Stimulated activated CD4-positive, alpha-beta T cell treated with anti-CD3 and anti-CD28 coated beads, Interleukin-2, amount 100 ng/mL, for 48 hours (primary cell): ENCODE results near the gene NCR2.
"Not testable (repeated sequence)": the region's sequence is repeated elsewhere in the genome, so short reads cannot be mapped to it uniquely, and the experiment has no call there.

Source experiments
- DNase-seq, 2 donors: peaks; one replicate each; pipeline ENCODE4 v3.0.0-alpha.2; 2020

The NCR2 gene

GRCh38 chr6:41335296-41335695 is at the start of gene NCR2:
TSS of gene NCR2 (plus strand) at chr6:41335608. CDS start at chr6:41335877, 269 bp downstream.
- DNase-seq = no peak

- no peak for DNase-seq
These were observed 48.7 kb upstream of the NCR2 start, which contains the start of gene TREM1 for GRCh38 chr6:41286544-41287346. TSS of gene TREM1 (minus strand) at chr6:41286682. CDS start at chr6:41286655, 27 bp downstream.

GRCh38 chr6:41288030-41288753 is 47.2 kb upstream of the NCR2 start:
- DNase-seq = no peak

GRCh38 chr6:41288754-41289129 is 46.7 kb upstream of the NCR2 start:
- no peak for DNase-seq

- no peak for DNase-seq
These were observed 45.6 kb upstream of the NCR2 start for GRCh38 chr6:41289815-41290214.

- DNase-seq = no peak
These were observed 43.7 kb upstream of the NCR2 start for GRCh38 chr6:41291717-41292116.

- DNase-seq = no peak
These were observed 41.1 kb upstream of the NCR2 start for GRCh38 chr6:41294214-41294872.

- not testable (repeated sequence) for DNase-seq
These were observed 38.2 kb upstream of the NCR2 start for GRCh38 chr6:41297248-41297647.

- no peak for DNase-seq
These were observed 36.5 kb upstream of the NCR2 start for GRCh38 chr6:41298785-41299502.

- DNase-seq = no peak
These were observed 32.8 kb upstream of the NCR2 start for GRCh38 chr6:41302638-41303037.

- DNase-seq = peak; percentile 41 to 45
These were observed 29.1 kb upstream of the NCR2 start for GRCh38 chr6:41306187-41306854.

- no peak for DNase-seq
These were observed 20.2 kb upstream of the NCR2 start for GRCh38 chr6:41315203-41315602.

GRCh38 chr6:41315943-41316620 is 19.3 kb upstream of the NCR2 start:
- no peak for DNase-seq

GRCh38 chr6:41318261-41318653 is 17.2 kb upstream of the NCR2 start:
- DNase-seq = no peak

- peak; percentile 81 to 84 for DNase-seq
These were observed 16.5 kb upstream of the NCR2 start for GRCh38 chr6:41318654-41319565.

GRCh38 chr6:41321183-41321582 is 14.2 kb upstream of the NCR2 start:
- no peak for DNase-seq

- DNase-seq = no peak
These were observed 9.9 kb upstream of the NCR2 start for GRCh38 chr6:41325446-41326066.

- DNase-seq = no peak
These were observed 9.3 kb upstream of the NCR2 start for GRCh38 chr6:41326092-41326491.

- no peak for DNase-seq
These were observed 8.2 kb upstream of the NCR2 start for GRCh38 chr6:41327177-41327576.
